IMR-90 (cell line): ENCODE measurements around the gene RAB6C. TPM values are rescaled to one million over a fixed set of nuclear protein-coding genes. Genes with fewer than 3 reads are reported as not detected.

Experiments used
- ATAC-seq: fragments of 200-7000 bp; cut with Tn5 transposase; 2 replicates; pipeline ENCODE4 v1.9.1; 2020; ENCODE audit warnings: low read depth, mild to moderate bottlenecking, moderate library complexity
- BruUV-seq: library from RNA; stranded (reverse); fragments of 400-500 nt; replicated peaks from 2 replicates; lab custom pipeline; 2021; lab: Mats Ljungman, UMichigan
- CTCF ChIA-PET: fragments of 300-600 bp; formaldehyde crosslinking; extraction: SDS; loops from one replicate; lab custom pipeline; 2021; ENCODE audit warnings: antibody characterized with exemption; lab: Yijun Ruan, JAX
- POLR2A ChIA-PET: fragments of 300-600 bp; sonication (Branson Sonifier 250); formaldehyde crosslinking; loops from one replicate; lab custom pipeline; 2022; ENCODE audit warnings: antibody characterized with exemption; ENCODE audit not compliant: unreplicated experiment; lab: Charles Lee
- DNase-seq: peaks from one replicate; pipeline ENCODE4 v3.0.0; 2013
- H2AFZ ChIP-seq: replicated peaks from 2 replicates; pipeline ENCODE3; 2013; ENCODE audit warnings: low read length, mild to moderate bottlenecking; ENCODE audit not compliant: poor library complexity
- H2AK5ac ChIP-seq: 2 replicates; pipeline ENCODE4 v1.6.1; 2013; ENCODE audit warnings: low read depth, low read length, inconsistent platforms
- H2AK9ac ChIP-seq: replicated peaks from 2 replicates; pipeline ENCODE3; 2013; ENCODE audit warnings: mild to moderate bottlenecking, low read depth, low read length, moderate library complexity; ENCODE audit not compliant: poor library complexity
- H2BK120ac ChIP-seq: 2 replicates; pipeline ENCODE4 v1.6.1; 2013; ENCODE audit warnings: low read depth, low read length, inconsistent platforms
- H2BK15ac ChIP-seq: 3 replicates; pipeline ENCODE4 v1.6.1; 2013; ENCODE audit warnings: low read depth, low read length, inconsistent platforms
- H2BK20ac ChIP-seq: 2 replicates; pipeline ENCODE4 v1.6.1; 2013; ENCODE audit warnings: low read depth, mild to moderate bottlenecking, inconsistent platforms, low read length, moderate library complexity
- H2BK5ac ChIP-seq: 2 replicates; pipeline ENCODE4 v1.6.1; 2013; ENCODE audit warnings: mild to moderate bottlenecking, low read depth, low read length, inconsistent platforms; ENCODE audit not compliant: poor library complexity, severe bottlenecking
- H3K14ac ChIP-seq: replicated peaks from 2 replicates; pipeline ENCODE4 v1.6.1; 2013; ENCODE audit warnings: low read depth, low read length, inconsistent platforms
- H3K18ac ChIP-seq: 2 replicates; pipeline ENCODE4 v1.6.1; 2013; ENCODE audit warnings: low read depth, low read length, control low read depth
- H3K23ac ChIP-seq: 2 replicates; pipeline ENCODE4 v1.6.1; 2013; ENCODE audit warnings: low read depth, low read length, inconsistent platforms
- H3K27ac ChIP-seq: 2 replicates; pipeline ENCODE4 v1.5.1; 2013; ENCODE audit warnings: mild to moderate bottlenecking, control low read depth, low read length; ENCODE audit not compliant: insufficient read depth
- H3K27me3 ChIP-seq: 2 replicates; pipeline ENCODE4 v1.6.1; 2013; ENCODE audit warnings: low read length; ENCODE audit not compliant: control insufficient read depth, insufficient read depth
- H3K36me3 ChIP-seq: 2 replicates; pipeline ENCODE4 v1.6.1; 2013; ENCODE audit warnings: low read length, mixed read lengths; ENCODE audit not compliant: control insufficient read depth, insufficient read depth
- H3K4ac ChIP-seq: 2 replicates; pipeline ENCODE4 v1.6.1; 2013; ENCODE audit warnings: low read depth, low read length, inconsistent platforms
- H3K4me1 ChIP-seq: 2 replicates; pipeline ENCODE4 v1.6.1; 2013; ENCODE audit warnings: low read length, mixed read lengths; ENCODE audit not compliant: control insufficient read depth, insufficient read depth
- H3K4me2 ChIP-seq: 2 replicates; pipeline ENCODE4 v1.6.1; 2013; ENCODE audit warnings: low read depth, mild to moderate bottlenecking, control low read depth, low read length, moderate library complexity
- H3K4me3 ChIP-seq: 2 replicates; pipeline ENCODE4 v1.5.1; 2013; ENCODE audit warnings: low read depth, mild to moderate bottlenecking, control low read depth, low read length, moderate library complexity; ENCODE audit not compliant: insufficient read depth
- H3K56ac ChIP-seq: 2 replicates; pipeline ENCODE4 v1.6.1; 2013; ENCODE audit warnings: low read length, inconsistent platforms; ENCODE audit not compliant: insufficient read depth; ENCODE audit errors: extremely low read depth
- H3K79me1 ChIP-seq, 2 experiments: 2 replicates each; pipeline ENCODE4 v1.6.1; 2013; ENCODE audit warnings: low read length in 2 of 2, inconsistent platforms in 1 of 2, low read depth in 1 of 2
- H3K9ac ChIP-seq: 2 replicates; pipeline ENCODE4 v1.6.1; 2013; ENCODE audit warnings: low read depth, low read length, control low read depth
- H3K9me1 ChIP-seq: 2 replicates; pipeline ENCODE4 v1.6.1; 2013; ENCODE audit warnings: low read length, inconsistent platforms; ENCODE audit not compliant: insufficient read depth
- H3K9me3 ChIP-seq: 2 replicates; pipeline ENCODE4 v1.6.1; 2013; ENCODE audit warnings: low read length; ENCODE audit not compliant: control insufficient read depth, insufficient read depth
- H4K20me1 ChIP-seq: 2 replicates; pipeline ENCODE4 v1.6.1; 2013; ENCODE audit warnings: low read length, inconsistent platforms; ENCODE audit not compliant: insufficient read depth
- H4K5ac ChIP-seq: 2 replicates; pipeline ENCODE4 v1.6.1; 2013; ENCODE audit warnings: mild to moderate bottlenecking, low read depth, low read length, control low read depth
- H4K8ac ChIP-seq, 2 experiments: 2 replicates each; pipeline ENCODE4 v1.6.1; 2013; ENCODE audit warnings: low read depth in 2 of 2, low read length in 2 of 2, control low read depth in 1 of 2, inconsistent platforms in 1 of 2
- H4K91ac ChIP-seq: 2 replicates; pipeline ENCODE4 v1.6.1; 2013; ENCODE audit warnings: low read depth, low read length, inconsistent platforms; ENCODE audit not compliant: insufficient read depth
- BHLHE40 ChIP-seq: fragments of 150-350 bp; IDR thresholded peaks from 2 replicates; pipeline ENCODE4 v1.6.1; 2016; ENCODE audit warnings: mild to moderate bottlenecking, low read depth, low read length
- CEBPB ChIP-seq: IDR thresholded peaks from 2 replicates; pipeline ENCODE4 v1.6.1; 2012; ENCODE audit warnings: low read depth, low read length, improper control_type of control experiment
- CHD1 ChIP-seq: IDR thresholded peaks from 2 replicates; pipeline ENCODE4 v1.6.1; 2012; ENCODE audit warnings: low read depth, low read length, improper control_type of control experiment
- MAFK ChIP-seq: IDR thresholded peaks from 2 replicates; pipeline ENCODE4 v1.6.1; 2012; ENCODE audit warnings: low read depth, low read length, improper control_type of control experiment
- MAZ ChIP-seq: IDR thresholded peaks from 2 replicates; pipeline ENCODE4 v1.6.1; 2012; ENCODE audit warnings: low read depth, mild to moderate bottlenecking, low read length, improper control_type of control experiment, moderate library complexity, borderline replicate concordance
- MXI1 ChIP-seq: IDR thresholded peaks from 2 replicates; pipeline ENCODE4 v1.6.1; 2012; ENCODE audit warnings: low read depth, mild to moderate bottlenecking, low read length, moderate library complexity, borderline replicate concordance
- NFE2L2 ChIP-seq: fragments of 150-350 bp; IDR thresholded peaks from 2 replicates; pipeline ENCODE4 v1.6.1; 2016; ENCODE audit warnings: low read depth, mild to moderate bottlenecking, low read length
- RAD21 ChIP-seq: IDR thresholded peaks from 2 replicates; pipeline ENCODE4 v1.6.1; 2012; ENCODE audit warnings: low read length, improper control_type of control experiment
- RCOR1 ChIP-seq: IDR thresholded peaks from 2 replicates; pipeline ENCODE4 v1.6.1; 2012; ENCODE audit warnings: mild to moderate bottlenecking, low read length, improper control_type of control experiment; ENCODE audit not compliant: insufficient replicate concordance
- RFX5 ChIP-seq: IDR thresholded peaks from 2 replicates; pipeline ENCODE4 v1.8.0; 2012; ENCODE audit warnings: low read depth, mild to moderate bottlenecking, low read length, moderate library complexity
- SMC3 ChIP-seq: fragments of 150-350 bp; IDR thresholded peaks from 2 replicates; pipeline ENCODE4 v1.6.1; 2016; ENCODE audit warnings: low read depth, mild to moderate bottlenecking, antibody characterized with exemption, low read length, moderate library complexity
- WGBS, 2 experiments: methylation state at CpG; one replicate each; pipeline versions ENCODE4 v1.1.5 to v1.1.7; 2013; ENCODE audit warnings: missing lambda C conversion rate in 2 of 2; ENCODE audit not compliant: insufficient read length in 1 of 2; ENCODE audit errors: extremely low coverage in 2 of 2; 5-methylcytosine and 5-hydroxymethylcytosine counted together
- dilution Hi-C: fragments of 300-500 bp; cut with HindIII; formaldehyde crosslinking; loops from one replicate; pipeline ENCODE4 v1.14.3; 2018; ENCODE audit warnings: low sequenced_read_pairs; ENCODE audit not compliant: unreplicated experiment
- in situ Hi-C: fragments of 300-500 bp; cut with MboI; formaldehyde crosslinking; loops from 3 replicates; pipeline ENCODE4 v1.14.3; 2019; ENCODE audit warnings: low sequenced_read_pairs, inconsistent platforms, mixed read lengths
- intact Hi-C: fragments of 100-400 bp; cut with micrococcal nuclease; formaldehyde crosslinking; loops from 2 replicates; pipeline ENCODE4 v1.10.0; 2022
- polyA plus RNA-seq, 3 experiments: library from polyadenylated mRNA; depleted of rRNA; stranded (reverse); fragments of >200 nt; gene quantifications; 2 replicates each; pipeline ENCODE4 v1.2.3, GENCODE V29; 2012; ENCODE audit warnings: low replicate concordance in 1 of 3
- total RNA-seq: library from RNA; depleted of rRNA; stranded (reverse); fragments of >200 nt; gene quantifications from 2 replicates; pipeline ENCODE4 v1.2.3, GENCODE V29; 2012
- TF ChIP-seq, protein P1 (sequence below): fragments of 150-350 bp; IDR thresholded peaks from 2 replicates; pipeline ENCODE4 v1.6.1; 2016; ENCODE audit warnings: low read depth, mild to moderate bottlenecking, low read length, moderate library complexity, borderline replicate concordance
- TF ChIP-seq, protein P2 (sequence below): fragments of 150-350 bp; IDR thresholded peaks from 2 replicates; pipeline ENCODE4 v1.6.1; 2017; ENCODE audit warnings: mild to moderate bottlenecking, antibody characterized with exemption, low read length, low read depth

The RAB6C gene
- total and polyA plus RNA-seq, 2 of the 4 experiments (the other 2 are of a cell fraction): not detected

GRCh38 chr2:129975016-129975774 lies 4.3 kb upstream of the RAB6C start:
- no peaks in the 10 kb centered on the region for H3K79me1 ChIP-seq
- no peak overlapping the region for H3K9ac ChIP-seq
- dilution Hi-C loops: no loop called here
- ChIA-PET POLR2A (no interaction called here), CTCF (no interaction called here)
- no peaks in the 10 kb centered on the region for H3K9me1 ChIP-seq
- 33% methylated on average over 3 of the region's 9 CpGs; no CpG with 5 or more reads in 1 of the 2 experiments for WGBS, 2 experiments
- BruUV-seq: no TSS peak
- no peak overlapping the region for H3K4ac ChIP-seq
- no peaks in the 10 kb centered on the region for H3K27me3 ChIP-seq
- no peak overlapping the region for H3K4me3 ChIP-seq
- H2AK5ac ChIP-seq: no peak overlapping the region
- H3K36me3 ChIP-seq: no peaks in the 10 kb centered on the region
- in situ Hi-C loops: no loop called here
- H2BK15ac ChIP-seq: no peak overlapping the region
- no peak overlapping the region for H3K27ac ChIP-seq
- no peaks in the 10 kb centered on the region for H3K4me1 ChIP-seq
- no peak overlapping the region for H2BK120ac ChIP-seq
- no peak for ATAC-seq
- H3K56ac ChIP-seq: no peak overlapping the region
- no peaks in the 10 kb centered on the region for H3K9me3 ChIP-seq
- H3K14ac ChIP-seq: no peak overlapping the region
- intact Hi-C loops: no loop called here
- H4K8ac ChIP-seq: no peak overlapping the region
- DNase-seq: no peak
- H4K5ac ChIP-seq: no peak overlapping the region
- H3K23ac ChIP-seq: no peak overlapping the region
- TF ChIP-seq RAD21 (no peak), CEBPB (no peak), NFE2L2 (no peak), SMC3 (no peak), MAFK (no peak), RCOR1 (no peak), RFX5 (no peak), MAZ (no peak), BHLHE40 (no peak), MXI1 (no peak), CHD1 (no peak)
- TF ChIP-seq, protein P1, sequence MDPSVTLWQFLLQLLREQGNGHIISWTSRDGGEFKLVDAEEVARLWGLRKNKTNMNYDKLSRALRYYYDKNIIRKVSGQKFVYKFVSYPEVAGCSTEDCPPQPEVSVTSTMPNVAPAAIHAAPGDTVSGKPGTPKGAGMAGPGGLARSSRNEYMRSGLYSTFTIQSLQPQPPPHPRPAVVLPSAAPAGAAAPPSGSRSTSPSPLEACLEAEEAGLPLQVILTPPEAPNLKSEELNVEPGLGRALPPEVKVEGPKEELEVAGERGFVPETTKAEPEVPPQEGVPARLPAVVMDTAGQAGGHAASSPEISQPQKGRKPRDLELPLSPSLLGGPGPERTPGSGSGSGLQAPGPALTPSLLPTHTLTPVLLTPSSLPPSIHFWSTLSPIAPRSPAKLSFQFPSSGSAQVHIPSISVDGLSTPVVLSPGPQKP: no peak
- TF ChIP-seq, protein P2, sequence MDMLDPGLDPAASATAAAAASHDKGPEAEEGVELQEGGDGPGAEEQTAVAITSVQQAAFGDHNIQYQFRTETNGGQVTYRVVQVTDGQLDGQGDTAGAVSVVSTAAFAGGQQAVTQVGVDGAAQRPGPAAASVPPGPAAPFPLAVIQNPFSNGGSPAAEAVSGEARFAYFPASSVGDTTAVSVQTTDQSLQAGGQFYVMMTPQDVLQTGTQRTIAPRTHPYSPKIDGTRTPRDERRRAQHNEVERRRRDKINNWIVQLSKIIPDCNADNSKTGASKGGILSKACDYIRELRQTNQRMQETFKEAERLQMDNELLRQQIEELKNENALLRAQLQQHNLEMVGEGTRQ: no peak
- H2BK20ac ChIP-seq: no peak overlapping the region
- no peak overlapping the region for H2AFZ ChIP-seq
- H2AK9ac ChIP-seq: no peak overlapping the region
- no peaks in the 10 kb centered on the region for H4K20me1 ChIP-seq
- no peak overlapping the region for H3K4me2 ChIP-seq
- H4K91ac ChIP-seq: no peak overlapping the region
- H2BK5ac ChIP-seq: no peak overlapping the region
- no peak overlapping the region for H3K18ac ChIP-seq
